MM.1S (cell line): ENCODE measurements around the gene MRPS24.
"Not testable (repeated sequence)": the region's sequence is repeated elsewhere in the genome, so short reads cannot be mapped to it uniquely, and the experiment has no call there.

Experiments
- DNase-seq: peaks from one replicate; pipeline ENCODE4 v3.0.0-alpha.2; 2015
- H2AFZ ChIP-seq: fragments of 300-600 bp; sonication (generic); 2 replicates; pipeline ENCODE4 v1.6.0; 2016; ENCODE audit warnings: antibody characterized with exemption, low read length
- H3F3A ChIP-seq: fragments of 300-600 bp; sonication (generic); 2 replicates; pipeline ENCODE4 v1.6.1; 2016; ENCODE audit warnings: mild to moderate bottlenecking, antibody characterized with exemption, low read length, moderate library complexity, mixed read lengths; ENCODE audit not compliant: insufficient read depth
- H3K27ac ChIP-seq: fragments of 300-600 bp; sonication (generic); 2 replicates; pipeline ENCODE4 v1.5.1; 2016; ENCODE audit warnings: mild to moderate bottlenecking, low read length
- H3K27me3 ChIP-seq: fragments of 300-600 bp; sonication (generic); replicated peaks from 2 replicates; pipeline ENCODE4 v1.6.0; 2016; ENCODE audit warnings: low read length; ENCODE audit not compliant: insufficient read depth
- H3K36me3 ChIP-seq: fragments of 300-600 bp; sonication (generic); replicated peaks from 2 replicates; pipeline ENCODE4 v1.6.1; 2016; ENCODE audit warnings: mild to moderate bottlenecking, low read length, mixed read lengths; ENCODE audit not compliant: insufficient read depth
- H3K4me1 ChIP-seq: fragments of 300-600 bp; sonication (generic); 2 replicates; pipeline ENCODE4 v1.6.1; 2016; ENCODE audit warnings: low read length, mixed read lengths
- H3K4me2 ChIP-seq: fragments of 300-600 bp; sonication (generic); 2 replicates; pipeline ENCODE4 v1.6.0; 2016; ENCODE audit warnings: low read depth, low read length
- H3K4me3 ChIP-seq: fragments of 300-600 bp; sonication (generic); 2 replicates; pipeline ENCODE4 v1.5.1; 2016; ENCODE audit warnings: low read length, mixed read lengths
- H3K79me2 ChIP-seq: fragments of 300-600 bp; sonication (generic); 2 replicates; pipeline ENCODE4 v1.6.1; 2016; ENCODE audit warnings: mixed run types, low read length, mixed read lengths
- H3K9ac ChIP-seq: fragments of 300-600 bp; sonication (generic); 2 replicates; pipeline ENCODE4 v1.6.1; 2016; ENCODE audit warnings: low read length, mixed read lengths
- H3K9me2 ChIP-seq: fragments of 300-600 bp; sonication (generic); replicated peaks from 2 replicates; pipeline ENCODE4 v1.6.1; 2016; ENCODE audit warnings: mild to moderate bottlenecking, low read length, mixed read lengths; ENCODE audit not compliant: insufficient read depth
- H3K9me3 ChIP-seq: fragments of 300-600 bp; sonication (generic); replicated peaks from 2 replicates; pipeline ENCODE4 v1.6.1; 2016; ENCODE audit warnings: mild to moderate bottlenecking, low read length, mixed read lengths; ENCODE audit not compliant: insufficient read depth
- H4K20me1 ChIP-seq: fragments of 300-600 bp; sonication (generic); 2 replicates; pipeline ENCODE4 v1.6.1; 2016; ENCODE audit warnings: mild to moderate bottlenecking, low read length, moderate library complexity, mixed read lengths; ENCODE audit not compliant: insufficient read depth
- CTCF ChIP-seq: fragments of 300-600 bp; sonication (generic); IDR thresholded peaks from 2 replicates; pipeline ENCODE4 v1.5.1; 2016; ENCODE audit warnings: antibody characterized with exemption, low read length, mixed read lengths
- EZH2 ChIP-seq: fragments of 300-600 bp; sonication (generic); optimal IDR thresholded peaks from 2 replicates; pipeline ENCODE3; 2017; ENCODE audit warnings: low read depth, mild to moderate bottlenecking, antibody characterized with exemption, low read length, mixed read lengths
- EZH2phosphoT487 ChIP-seq: fragments of 300-600 bp; sonication (generic); IDR thresholded peaks from 2 replicates; pipeline ENCODE4 v1.6.1; 2018; ENCODE audit warnings: antibody characterized with exemption, low read length

MRPS24 gene

GRCh38 chr7:43824963-43825362 is 44.4 kb downstream of the MRPS24 start:
- Histone ChIP-seq H3K27ac (no peak overlapping the region), H3K9ac (no peak overlapping the region), H3K4me3 (no peak overlapping the region), H3K9me2 (no peaks in the 10 kb centered on the region), H3K27me3 (no peaks in the 10 kb centered on the region), H3K4me2 (no peak overlapping the region), H3K4me1 (no peaks in the 10 kb centered on the region), H4K20me1 (no peaks in the 10 kb centered on the region), H3F3A (no peaks in the 10 kb centered on the region), H2AFZ (no peak overlapping the region), H3K36me3 (no peaks in the 10 kb centered on the region), H3K9me3 (no peaks in the 10 kb centered on the region), H3K79me2 (no peaks in the 10 kb centered on the region)
- DNase-seq, result no peak
- TF ChIP-seq CTCF, result no peak
- no peak for TF ChIP-seq EZH2phosphoT487
- no peak for TF ChIP-seq EZH2

- H3K9me3 ChIP-seq, H3K79me2 ChIP-seq, H3K4me3 ChIP-seq, H2AFZ ChIP-seq, H3K36me3 ChIP-seq, H3K9me2 ChIP-seq, H3K27ac ChIP-seq, DNase-seq, H3K9ac ChIP-seq, H3K4me1 ChIP-seq, H4K20me1 ChIP-seq, H3K4me2 ChIP-seq, H3K27me3 ChIP-seq, H3F3A ChIP-seq: not testable (repeated sequence)
Observed at GRCh38 chr7:43824513-43824912, 44.8 kb downstream of the MRPS24 start.

GRCh38 chr7:43823941-43824340 is 45.4 kb downstream of the MRPS24 start:
- no peaks in the 10 kb centered on the region for H4K20me1 ChIP-seq
- no peak overlapping the region for H3K4me2 ChIP-seq
- H3K4me1 ChIP-seq, result no peaks in the 10 kb centered on the region
- H3K27me3 ChIP-seq, result no peaks in the 10 kb centered on the region
- H3K4me3 ChIP-seq, result no peak overlapping the region
- H3K79me2 ChIP-seq, result no peaks in the 10 kb centered on the region
- DNase-seq, result no peak
- no peaks in the 10 kb centered on the region for H3F3A ChIP-seq
- no peak overlapping the region for H3K27ac ChIP-seq
- no peaks in the 10 kb centered on the region for H3K9me3 ChIP-seq
- H2AFZ ChIP-seq, result no peak overlapping the region
- H3K36me3 ChIP-seq, result no peaks in the 10 kb centered on the region
- no peak overlapping the region for H3K9ac ChIP-seq
- H3K9me2 ChIP-seq, result no peaks in the 10 kb centered on the region
- TF ChIP-seq EZH2 (no peak), CTCF (no peak), EZH2phosphoT487 (no peak)

GRCh38 chr7:43823425-43823824 is 45.9 kb downstream of the MRPS24 start:
- not testable (repeated sequence) for H3K4me2 ChIP-seq, H3K9me2 ChIP-seq, H3K27ac ChIP-seq, H3K4me1 ChIP-seq, H3K27me3 ChIP-seq, H3K36me3 ChIP-seq, H2AFZ ChIP-seq, H3K9ac ChIP-seq, DNase-seq, H3F3A ChIP-seq, H4K20me1 ChIP-seq, H3K79me2 ChIP-seq, H3K4me3 ChIP-seq, H3K9me3 ChIP-seq
